ENCODE measurements around the gene NWD2. TPM values are rescaled to one million over a fixed set of nuclear protein-coding genes. Genes with fewer than 3 reads are reported as not detected.

NWD2 gene
- total RNA-seq, 4 donors from 2014 or later = 0.12 to 0.67 (median 0.15) TPM; not detected in 1

DNA sequence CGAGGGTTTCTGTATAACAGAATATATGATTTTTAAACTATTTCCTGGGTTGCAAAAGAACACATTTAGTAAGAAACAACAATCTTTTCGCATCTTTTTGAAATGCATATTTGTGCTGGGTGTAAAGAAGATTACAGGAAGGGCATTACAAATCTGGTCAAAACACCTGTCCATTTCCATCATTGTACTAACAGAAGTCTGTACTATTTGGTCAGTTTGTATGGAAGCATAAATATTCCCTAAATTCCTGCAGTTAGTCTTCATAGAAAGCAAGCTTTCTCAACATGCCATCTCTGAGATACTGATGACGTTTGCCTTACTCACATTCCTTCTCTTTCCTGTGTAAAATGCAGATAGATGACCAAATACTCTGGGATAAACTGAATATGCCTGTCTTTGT lies 203.3 kb downstream of the NWD2 start:
- Histone ChIP-seq H3K27me3 (peaks cover 60% of the 10 kb centered on the region), H3K4me3 (no peak overlapping the region), H3K4me1 (peaks cover 0 to under 1% (median 0%) of the 10 kb centered on the region in 3 donors), H3K9me3 (no peaks in the 10 kb centered on the region), H3K27ac (no peak overlapping the region), H3K36me3 (no peaks in the 10 kb centered on the region)
- WGBS, 2 donors (ENCODE audit: low coverage in 1 of 2) = 69 to 70% methylated on average over 3 of the region's 3 CpGs
- ATAC-seq = no peak
- TF ChIP-seq POLR2AphosphoS5 (IDR thresholded peaks at IDR 0.05) = no peak
- no peak for TF ChIP-seq POLR2A (IDR thresholded peaks at IDR 0.05)
- TF ChIP-seq, protein P1, sequence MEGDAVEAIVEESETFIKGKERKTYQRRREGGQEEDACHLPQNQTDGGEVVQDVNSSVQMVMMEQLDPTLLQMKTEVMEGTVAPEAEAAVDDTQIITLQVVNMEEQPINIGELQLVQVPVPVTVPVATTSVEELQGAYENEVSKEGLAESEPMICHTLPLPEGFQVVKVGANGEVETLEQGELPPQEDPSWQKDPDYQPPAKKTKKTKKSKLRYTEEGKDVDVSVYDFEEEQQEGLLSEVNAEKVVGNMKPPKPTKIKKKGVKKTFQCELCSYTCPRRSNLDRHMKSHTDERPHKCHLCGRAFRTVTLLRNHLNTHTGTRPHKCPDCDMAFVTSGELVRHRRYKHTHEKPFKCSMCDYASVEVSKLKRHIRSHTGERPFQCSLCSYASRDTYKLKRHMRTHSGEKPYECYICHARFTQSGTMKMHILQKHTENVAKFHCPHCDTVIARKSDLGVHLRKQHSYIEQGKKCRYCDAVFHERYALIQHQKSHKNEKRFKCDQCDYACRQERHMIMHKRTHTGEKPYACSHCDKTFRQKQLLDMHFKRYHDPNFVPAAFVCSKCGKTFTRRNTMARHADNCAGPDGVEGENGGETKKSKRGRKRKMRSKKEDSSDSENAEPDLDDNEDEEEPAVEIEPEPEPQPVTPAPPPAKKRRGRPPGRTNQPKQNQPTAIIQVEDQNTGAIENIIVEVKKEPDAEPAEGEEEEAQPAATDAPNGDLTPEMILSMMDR (IDR thresholded peaks at IDR 0.05) = no peak
- TF ChIP-seq EP300 (IDR thresholded peaks at IDR 0.05) = no peak

DNA sequence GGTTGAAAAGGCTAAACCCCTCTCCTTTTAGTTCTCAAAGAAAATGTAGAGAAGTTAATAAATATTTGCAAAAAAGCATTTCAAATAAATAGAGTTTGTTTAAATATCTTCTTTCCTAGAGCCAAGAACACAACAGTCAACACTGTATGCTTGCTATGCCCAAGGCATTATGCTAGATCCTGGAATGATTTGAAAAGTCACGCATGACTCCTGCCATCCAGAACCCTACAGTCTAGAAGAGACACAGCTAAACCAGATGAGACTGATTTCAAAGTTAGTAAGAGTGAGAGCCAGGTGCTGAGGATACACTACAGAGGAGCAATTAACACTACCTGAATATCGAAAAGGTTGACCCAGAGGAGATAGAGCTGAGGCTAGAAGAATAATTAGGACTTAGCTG lies 205.8 kb downstream of the NWD2 start:
- Histone ChIP-seq H3K36me3 (no peaks in the 10 kb centered on the region), H3K4me1 (peaks cover 0 to 18% (median 7%) of the 10 kb centered on the region in 3 donors), H3K9me3 (no peaks in the 10 kb centered on the region), H3K27ac (no peak overlapping the region), H3K4me3 (no peak overlapping the region), H3K27me3 (peaks cover 69% of the 10 kb centered on the region)
- TF ChIP-seq POLR2AphosphoS5 (IDR thresholded peaks at IDR 0.05) = no peak
- TF ChIP-seq POLR2A (IDR thresholded peaks at IDR 0.05) = no peak
- no peak for TF ChIP-seq EP300 (IDR thresholded peaks at IDR 0.05)
- TF ChIP-seq, protein P1 (IDR thresholded peaks at IDR 0.05) = no peak
- ATAC-seq = no peak
- WGBS, 2 donors (ENCODE audit: low coverage in 1 of 2) = 82 to 100% methylated on average over 2 of the region's 2 CpGs

DNA sequence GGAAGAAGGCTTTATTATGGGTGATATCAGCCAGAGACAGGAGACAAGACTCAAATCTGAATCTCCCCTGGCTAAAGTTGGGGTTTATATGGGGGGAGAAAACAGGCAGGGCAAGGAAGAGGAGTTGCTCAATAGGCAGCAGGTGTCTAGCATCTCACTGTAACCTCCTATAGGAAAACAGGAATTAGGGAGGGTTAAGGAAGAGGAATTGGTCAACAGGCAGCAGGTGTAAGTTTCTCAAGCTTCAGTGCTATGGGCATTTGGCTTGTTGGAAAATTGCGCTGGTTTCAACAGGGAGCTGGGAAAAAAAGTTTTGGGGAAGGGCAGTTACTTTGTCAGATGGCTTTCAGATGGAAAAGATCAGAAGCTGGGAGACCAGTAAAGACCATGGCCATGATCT lies 206.4 kb downstream of the NWD2 start:
- H3K9me3 ChIP-seq = no peaks in the 10 kb centered on the region
- no peak for ATAC-seq
- peaks cover 0 to 18% (median 7%) of the 10 kb centered on the region in 3 donors for H3K4me1 ChIP-seq
- no peak overlapping the region for H3K4me3 ChIP-seq
- 100% methylated on average over 1 of the region's 1 CpG for WGBS, 2 donors (ENCODE audit: low coverage in 1 of 2)
- H3K27me3 ChIP-seq = peaks cover 70% of the 10 kb centered on the region
- no peaks in the 10 kb centered on the region for H3K36me3 ChIP-seq
- no peak overlapping the region for H3K27ac ChIP-seq
- TF ChIP-seq POLR2A (IDR thresholded peaks at IDR 0.05) (no peak), POLR2AphosphoS5 (IDR thresholded peaks at IDR 0.05) (no peak), EP300 (IDR thresholded peaks at IDR 0.05) (no peak)
- TF ChIP-seq, protein P1 (IDR thresholded peaks at IDR 0.05) = no peak

DNA sequence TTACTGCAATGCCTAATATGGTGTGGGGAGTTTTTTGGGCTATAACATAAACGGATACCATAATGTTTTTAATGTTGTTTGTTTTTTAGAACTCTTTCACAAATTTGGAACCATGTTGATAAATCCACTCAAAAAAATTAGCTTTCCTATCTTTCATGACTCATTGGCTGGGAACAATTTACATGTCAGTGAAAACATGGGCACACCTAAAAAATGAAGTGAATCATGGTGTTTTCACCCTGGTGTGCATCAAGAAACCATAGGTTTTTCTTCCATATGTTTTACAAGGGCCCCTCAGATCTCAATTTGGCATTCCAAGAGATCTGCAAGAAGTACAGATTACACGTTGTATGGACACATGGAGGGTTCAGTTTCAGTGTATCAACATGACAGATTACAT lies 207.1 kb downstream of the NWD2 start:
- Histone ChIP-seq H3K27ac (no peak overlapping the region), H3K27me3 (peaks cover 68% of the 10 kb centered on the region), H3K36me3 (no peaks in the 10 kb centered on the region), H3K4me1 (peaks cover 0 to 18% (median 7%) of the 10 kb centered on the region in 3 donors), H3K9me3 (no peaks in the 10 kb centered on the region), H3K4me3 (no peak overlapping the region)
- no peak for ATAC-seq
- TF ChIP-seq, protein P1 (IDR thresholded peaks at IDR 0.05) = no peak
- no peak for TF ChIP-seq EP300 (IDR thresholded peaks at IDR 0.05)
- no peak for TF ChIP-seq POLR2A (IDR thresholded peaks at IDR 0.05)
- TF ChIP-seq POLR2AphosphoS5 (IDR thresholded peaks at IDR 0.05) = no peak
- 56 to 66% methylated on average over 2 of the region's 2 CpGs for WGBS, 2 donors (ENCODE audit: low coverage in 1 of 2)

DNA sequence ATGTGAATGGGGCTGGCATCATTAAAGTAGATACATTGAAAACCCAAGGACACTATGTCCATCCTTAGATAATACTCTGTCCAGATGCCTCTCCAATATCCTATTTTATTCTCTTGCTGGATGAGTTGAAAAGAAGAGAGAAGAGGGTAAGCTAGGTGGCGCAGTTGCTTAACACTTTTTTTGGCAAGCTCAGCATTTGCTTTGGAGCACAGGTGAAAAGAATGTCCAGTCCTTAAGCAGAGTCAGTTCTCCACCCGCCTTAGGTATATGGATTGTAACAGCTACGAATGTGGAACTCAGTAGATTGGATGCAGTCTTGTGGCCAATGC lies 208.4 kb downstream of the NWD2 start:
- ATAC-seq = peak; percentile 25
- H3K27ac ChIP-seq = no peak overlapping the region
- H3K4me3 ChIP-seq = peak overlapping the region in 1 of 2 donors; percentile 54
- no peaks in the 10 kb centered on the region for H3K9me3 ChIP-seq
- 0 to 4% methylated on average over 3 of the region's 3 CpGs for WGBS, 2 donors (ENCODE audit: low coverage in 1 of 2)
- peaks cover 75% of the 10 kb centered on the region for H3K27me3 ChIP-seq
- peaks cover 0 to 18% (median 7%) of the 10 kb centered on the region in 3 donors for H3K4me1 ChIP-seq
- TF ChIP-seq EP300 (IDR thresholded peaks at IDR 0.05) (no peak), POLR2A (IDR thresholded peaks at IDR 0.05) (no peak)
- TF ChIP-seq, protein P1 (IDR thresholded peaks at IDR 0.05) = peak; percentile 17 to 50 (median 44)
- H3K36me3 ChIP-seq = no peaks in the 10 kb centered on the region

All from gastroesophageal sphincter (tissue), 4 donors.